DND-41 (cell line): ENCODE data around the gene PALB2.

Experiments used
- ATAC-seq: fragments of 200-7000 bp; cut with Tn5 transposase; 3 replicates; pipeline ENCODE4 v1.9.1; 2021; ENCODE audit warnings: low read depth; ENCODE audit not compliant: insufficient read depth
- DNase-seq: peaks from one replicate; pipeline ENCODE4 v3.0.0-alpha.2; 2020
- H2AFZ ChIP-seq: 2 replicates; pipeline ENCODE4 v1.6.0; 2012; ENCODE audit warnings: low read depth, low read length
- H3K27ac ChIP-seq: 2 replicates; pipeline ENCODE4 v1.5.1; 2012; ENCODE audit warnings: low read length, inconsistent platforms
- H3K27me3 ChIP-seq: fragments of 200-600 bp; sonication (generic); 2 replicates; pipeline ENCODE4 v1.6.0; 2012; ENCODE audit warnings: low read length, mild to moderate bottlenecking, inconsistent platforms; ENCODE audit not compliant: insufficient read depth, poor library complexity
- H3K36me3 ChIP-seq: 2 replicates; pipeline ENCODE4 v1.5.1; 2012; ENCODE audit warnings: low read length, inconsistent platforms; ENCODE audit not compliant: insufficient read depth
- H3K4me1 ChIP-seq: 2 replicates; pipeline ENCODE4 v1.5.1; 2012; ENCODE audit warnings: mild to moderate bottlenecking, low read length; ENCODE audit not compliant: insufficient read depth
- H3K4me2 ChIP-seq: 2 replicates; pipeline ENCODE4 v1.6.0; 2012; ENCODE audit warnings: mild to moderate bottlenecking, moderate library complexity, low read length, inconsistent platforms; ENCODE audit not compliant: insufficient read depth
- H3K4me3 ChIP-seq, 2 experiments: fragments of 200-600 bp in 1 of 2; shearing (Covaris generic) in 1 of 2; 2 replicates each; pipeline ENCODE4 v1.5.1; 2012 to 2016; ENCODE audit warnings: inconsistent platforms in 2 of 2, low read length in 2 of 2, mild to moderate bottlenecking in 2 of 2, low read depth in 1 of 2, moderate library complexity in 1 of 2
- H3K79me2 ChIP-seq: 2 replicates; pipeline ENCODE4 v1.6.0; 2012; ENCODE audit warnings: low read length, inconsistent platforms; ENCODE audit not compliant: insufficient read depth
- H3K9ac ChIP-seq: 2 replicates; pipeline ENCODE4 v1.6.0; 2012; ENCODE audit warnings: low read depth, mild to moderate bottlenecking, inconsistent platforms, low read length, moderate library complexity
- H3K9me3 ChIP-seq: 2 replicates; pipeline ENCODE4 v1.5.1; 2012; ENCODE audit warnings: low read length, moderate library complexity, mild to moderate bottlenecking, inconsistent platforms; ENCODE audit not compliant: insufficient read depth, severe bottlenecking
- H4K20me1 ChIP-seq: 2 replicates; pipeline ENCODE4 v1.6.0; 2012; ENCODE audit warnings: low read length; ENCODE audit not compliant: insufficient read depth
- CTCF ChIP-seq: IDR thresholded peaks from 2 replicates; pipeline ENCODE4 v1.5.1; 2012; ENCODE audit warnings: borderline replicate concordance, low read length, moderate library complexity, mild to moderate bottlenecking; ENCODE audit not compliant: poor library complexity, severe bottlenecking; ENCODE audit errors: extremely low read depth
- EZH2 ChIP-seq: IDR thresholded peaks from 3 replicates; pipeline ENCODE4 v1.6.1; 2012; ENCODE audit warnings: borderline replicate concordance, low read depth, mild to moderate bottlenecking, moderate library complexity, low read length, inconsistent platforms; ENCODE audit not compliant: severe bottlenecking

PALB2 gene

DNA sequence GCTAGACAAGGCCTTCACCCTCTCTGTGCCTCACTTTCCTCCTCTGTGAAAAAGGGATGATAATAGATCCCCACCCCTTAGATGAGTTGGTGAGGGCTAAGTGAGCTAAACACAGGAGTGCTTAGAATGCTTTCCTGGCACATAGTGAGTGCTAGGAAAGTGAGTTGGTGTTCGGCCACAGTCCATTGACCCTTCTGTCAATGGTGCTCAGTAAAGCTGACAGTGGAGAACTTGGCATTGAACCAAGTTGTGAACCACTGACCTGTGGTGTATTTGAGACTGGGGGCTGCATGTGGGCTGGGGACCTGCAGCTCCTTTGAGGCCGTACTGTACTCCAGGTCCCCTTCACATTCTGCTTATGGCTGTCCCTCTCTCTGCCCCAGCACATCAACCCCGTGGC lies 42.4 kb upstream of the PALB2 start:
- H3K9me3 ChIP-seq: no peaks in the 10 kb centered on the region
- no peak overlapping the region for H3K4me3 ChIP-seq
- no peak overlapping the region for H2AFZ ChIP-seq
- no peak overlapping the region for H3K27ac ChIP-seq
- H3K79me2 ChIP-seq: peaks cover 59% of the 10 kb centered on the region
- peaks cover 38% of the 10 kb centered on the region for H3K4me1 ChIP-seq
- H3K27me3 ChIP-seq: no peaks in the 10 kb centered on the region
- H3K36me3 ChIP-seq: peaks cover 89% of the 10 kb centered on the region
- H4K20me1 ChIP-seq: peaks cover 35% of the 10 kb centered on the region
- no peak for DNase-seq
- H3K9ac ChIP-seq: no peak overlapping the region
- TF ChIP-seq EZH2: no peak
- no peak for TF ChIP-seq CTCF
- no peak for ATAC-seq
- no peak overlapping the region for H3K4me2 ChIP-seq

GRCh38 chr16:23682181-23682580 lies 41.1 kb upstream of the PALB2 start:
- peaks cover 49% of the 10 kb centered on the region for H3K4me1 ChIP-seq
- no peak for DNase-seq
- TF ChIP-seq EZH2 (no peak), CTCF (no peak)
- H3K9me3 ChIP-seq: no peaks in the 10 kb centered on the region
- peaks cover 64% of the 10 kb centered on the region for H3K79me2 ChIP-seq
- H4K20me1 ChIP-seq: peaks cover 28% of the 10 kb centered on the region
- no peak for ATAC-seq
- H3K27me3 ChIP-seq: no peaks in the 10 kb centered on the region
- H3K4me3 ChIP-seq: no peak overlapping the region
- no peak overlapping the region for H3K27ac ChIP-seq
- H3K36me3 ChIP-seq: peaks cover 76% of the 10 kb centered on the region
- H3K4me2 ChIP-seq: peak overlapping the region; percentile 81; the same call in 1 of the 2 replicates
- no peak overlapping the region for H3K9ac ChIP-seq
- H2AFZ ChIP-seq: no peak overlapping the region

GRCh38 chr16:23679986-23680336 lies 38.9 kb upstream of the PALB2 start:
- H3K79me2 ChIP-seq: peaks cover 61% of the 10 kb centered on the region
- H3K27ac ChIP-seq: peak overlapping the region; percentile 79
- TF ChIP-seq EZH2 (no peak), CTCF (no peak)
- no peak for ATAC-seq
- H4K20me1 ChIP-seq: peaks cover 25% of the 10 kb centered on the region
- H3K9me3 ChIP-seq: no peaks in the 10 kb centered on the region
- H3K9ac ChIP-seq: peak overlapping the region; percentile 90
- peak overlapping the region; percentile 91; the same call in 1 of the 2 replicates for H2AFZ ChIP-seq
- no peak for DNase-seq
- H3K27me3 ChIP-seq: no peaks in the 10 kb centered on the region
- H3K4me3 ChIP-seq: peak overlapping the region; percentile 90 to 97; a peak in 3 of 4 replicates
- peaks cover 56% of the 10 kb centered on the region for H3K36me3 ChIP-seq
- peaks cover 49% of the 10 kb centered on the region for H3K4me1 ChIP-seq
- peak overlapping the region; percentile 81 for H3K4me2 ChIP-seq
